Measurements from ENCODE around the gene MICAL3.

Gene MICAL3

DNA sequence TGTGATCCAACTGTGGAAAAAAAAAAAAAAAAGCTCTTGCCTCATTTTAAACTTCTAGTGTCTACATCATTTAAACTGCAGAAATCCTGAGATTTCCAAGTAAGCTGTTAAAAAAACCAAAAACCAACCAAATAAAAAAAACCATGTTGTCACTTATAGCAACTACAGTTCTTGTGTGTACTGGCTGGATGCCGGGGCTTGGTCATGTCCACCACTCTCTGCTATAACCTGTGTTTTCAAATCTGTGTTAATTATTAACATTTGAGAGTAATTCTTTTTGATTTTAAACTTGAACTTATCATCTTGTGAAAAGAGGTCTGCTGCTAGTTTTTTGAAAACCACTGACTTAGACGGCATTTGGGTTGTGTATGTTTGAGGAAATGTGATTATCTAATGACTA lies 217.9 kb downstream of the MICAL3 start:
- no peak for DNase-seq

DNA sequence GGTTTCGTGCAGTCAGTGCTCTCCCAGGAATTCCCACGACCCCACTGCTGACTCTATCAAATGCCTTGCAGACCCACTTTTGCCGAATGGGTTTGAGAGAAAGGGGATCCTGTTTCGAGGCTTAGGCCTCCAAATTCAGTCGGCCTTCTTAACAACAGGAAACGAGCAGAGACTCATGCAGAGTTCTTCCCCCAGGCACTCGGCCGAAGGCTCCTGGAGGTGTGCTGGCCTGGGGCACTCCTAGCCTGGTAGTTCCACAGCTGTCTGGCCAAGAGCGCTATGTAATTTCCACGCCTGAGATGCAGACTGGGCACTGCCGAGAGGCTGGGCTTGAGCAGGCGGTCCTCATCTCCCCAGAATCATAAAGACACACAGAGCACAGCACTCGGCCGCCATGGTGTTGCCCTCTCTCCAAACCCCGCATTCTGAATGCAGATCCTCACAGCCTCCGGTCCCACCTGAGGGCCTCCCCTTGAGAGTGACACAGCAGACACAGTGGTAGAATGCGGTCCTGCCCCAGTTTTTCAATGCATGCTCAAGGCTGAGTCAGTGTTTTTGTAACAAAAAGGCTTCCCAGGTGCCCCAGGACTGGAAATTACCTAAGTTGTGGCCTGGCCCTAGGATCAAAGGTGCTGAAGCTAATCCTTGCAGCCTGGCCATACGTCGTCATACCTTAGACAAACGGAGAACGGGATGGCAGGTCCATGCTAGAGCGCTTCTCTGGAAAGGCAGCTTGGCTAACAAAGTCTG lies 219.9 kb downstream of the MICAL3 start:
- no peak for DNase-seq

DNA sequence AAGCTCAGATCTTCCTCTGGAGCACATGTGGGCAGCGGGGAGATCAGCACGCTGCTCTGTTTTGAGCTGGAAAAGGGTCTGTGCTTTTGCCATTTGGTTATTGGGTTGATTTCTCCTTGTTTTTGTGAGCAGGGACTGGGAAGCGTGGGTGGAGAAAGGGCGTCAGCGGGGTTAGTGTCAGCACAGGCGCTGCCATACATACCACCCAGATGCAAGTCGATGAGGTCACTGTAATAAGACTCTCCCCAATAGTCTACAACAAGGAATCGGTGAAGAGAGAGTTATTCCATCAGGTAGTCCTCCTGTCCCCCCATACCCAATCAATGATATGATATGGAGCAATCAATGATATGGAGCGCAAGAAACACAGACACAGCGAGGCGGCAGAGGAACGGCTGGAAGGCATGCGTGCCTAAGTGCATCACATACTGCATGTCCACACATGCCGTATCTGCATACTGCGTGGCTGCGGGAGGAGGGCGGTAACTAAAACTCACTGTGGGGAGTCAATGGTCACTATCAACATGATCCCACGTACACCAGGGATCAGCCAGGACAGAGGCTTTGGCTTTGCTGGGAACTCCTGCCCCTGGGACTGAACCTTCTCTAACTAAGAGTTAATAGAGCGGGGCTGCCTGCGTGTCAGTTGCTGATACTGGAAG lies 220.6 kb downstream of the MICAL3 start:
- DNase-seq, result no peak

DNA sequence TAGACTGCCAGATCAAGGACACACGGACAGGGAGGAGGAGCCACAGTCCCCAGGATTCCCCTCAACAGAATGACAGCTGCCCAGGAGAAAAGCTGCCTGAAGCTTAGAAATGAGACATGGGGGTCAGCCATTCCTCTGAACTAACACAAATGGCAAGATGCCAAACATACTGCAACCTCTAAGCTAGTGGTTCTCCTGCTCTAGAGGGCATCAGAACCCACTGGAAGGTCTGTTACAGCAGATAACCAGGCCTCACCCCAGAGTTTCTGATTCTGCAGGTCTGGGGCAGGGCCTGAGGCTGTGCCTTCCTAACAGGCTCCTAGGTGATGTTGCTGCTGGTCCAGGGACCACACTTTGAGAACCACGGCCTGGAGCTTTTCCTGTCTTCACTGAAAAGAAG lies 221.5 kb downstream of the MICAL3 start:
- DNase-seq, result no peak

DNA sequence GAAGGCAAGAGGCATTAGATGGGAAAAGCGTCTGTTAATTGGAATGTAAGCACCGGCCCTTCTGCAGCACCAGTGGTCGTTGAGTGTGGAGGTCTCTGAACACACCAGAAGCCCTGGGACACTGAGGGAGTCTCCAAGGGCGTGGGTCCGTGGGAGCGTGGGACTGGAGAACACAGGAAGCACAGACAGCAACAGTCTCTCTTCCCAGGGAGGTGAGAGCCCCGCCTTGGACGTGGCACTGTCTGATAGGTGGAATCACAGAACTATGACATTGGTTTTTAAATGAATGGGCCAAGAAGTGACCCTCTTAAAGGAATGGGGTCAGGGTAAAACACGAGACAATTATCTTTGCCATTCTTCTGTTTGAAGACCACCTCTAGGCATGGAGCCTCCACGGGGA lies 221.9 kb downstream of the MICAL3 start:
- no peak for DNase-seq

DNA sequence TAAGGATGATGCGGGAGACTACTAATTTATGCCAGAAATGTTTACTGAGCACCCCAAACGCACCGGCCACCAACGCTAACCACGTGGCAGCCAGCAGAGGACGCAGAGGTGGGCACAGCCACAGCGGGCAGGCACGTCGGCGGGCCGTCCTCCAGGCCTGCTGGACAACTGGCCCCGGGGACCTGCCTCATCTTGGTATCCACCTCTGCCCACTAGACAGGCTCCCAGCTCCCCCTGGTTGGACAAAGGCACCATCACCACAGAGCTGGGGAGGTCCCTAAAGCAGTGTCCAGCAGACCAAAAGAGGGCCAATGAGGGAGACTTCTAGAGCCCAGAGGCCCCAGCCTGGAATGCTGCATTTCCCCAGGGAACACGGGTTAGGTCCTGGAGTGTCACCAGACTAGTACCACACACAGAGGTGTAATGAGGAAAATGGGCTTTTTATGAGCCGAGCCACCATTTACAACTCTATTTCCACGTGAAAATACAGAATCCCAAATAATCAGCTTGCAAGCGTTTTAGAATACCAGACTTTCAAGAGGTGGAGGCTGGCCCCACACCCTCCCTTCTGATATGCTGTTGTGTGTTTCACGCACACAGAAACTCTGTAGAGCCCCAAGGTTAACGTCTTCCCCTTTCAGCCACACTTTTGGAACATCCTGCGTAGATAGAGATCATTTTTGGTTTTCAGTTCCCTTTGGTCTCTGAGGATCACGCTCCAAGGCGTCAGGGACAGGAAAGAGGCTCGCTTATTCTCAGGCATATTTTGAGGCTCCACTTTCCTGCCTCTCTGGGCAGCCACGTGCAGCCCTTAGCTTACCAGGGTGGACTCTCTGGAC lies 226.4 kb downstream of the MICAL3 start:
- no peak for DNase-seq

DNA sequence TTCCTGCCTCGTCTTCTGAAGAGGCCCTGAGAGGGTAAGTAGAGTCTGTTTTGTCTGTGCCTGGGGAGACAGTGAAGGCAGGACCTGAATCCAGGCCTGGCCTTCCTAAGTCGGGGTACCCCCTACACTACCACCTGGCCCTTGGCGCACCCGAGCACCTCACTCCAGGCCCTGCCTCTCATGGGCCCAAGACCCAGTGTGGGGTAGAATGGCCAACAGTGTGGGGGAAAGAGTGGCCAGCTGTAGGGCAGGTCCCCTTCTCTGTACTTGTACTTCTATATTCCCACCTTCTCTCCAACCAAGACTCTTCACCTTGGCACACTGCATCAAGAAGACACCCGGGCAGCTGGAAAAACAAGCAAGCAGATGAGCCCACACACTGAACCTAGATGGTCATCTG lies 227.7 kb downstream of the MICAL3 start:
- no peak for DNase-seq

DNA sequence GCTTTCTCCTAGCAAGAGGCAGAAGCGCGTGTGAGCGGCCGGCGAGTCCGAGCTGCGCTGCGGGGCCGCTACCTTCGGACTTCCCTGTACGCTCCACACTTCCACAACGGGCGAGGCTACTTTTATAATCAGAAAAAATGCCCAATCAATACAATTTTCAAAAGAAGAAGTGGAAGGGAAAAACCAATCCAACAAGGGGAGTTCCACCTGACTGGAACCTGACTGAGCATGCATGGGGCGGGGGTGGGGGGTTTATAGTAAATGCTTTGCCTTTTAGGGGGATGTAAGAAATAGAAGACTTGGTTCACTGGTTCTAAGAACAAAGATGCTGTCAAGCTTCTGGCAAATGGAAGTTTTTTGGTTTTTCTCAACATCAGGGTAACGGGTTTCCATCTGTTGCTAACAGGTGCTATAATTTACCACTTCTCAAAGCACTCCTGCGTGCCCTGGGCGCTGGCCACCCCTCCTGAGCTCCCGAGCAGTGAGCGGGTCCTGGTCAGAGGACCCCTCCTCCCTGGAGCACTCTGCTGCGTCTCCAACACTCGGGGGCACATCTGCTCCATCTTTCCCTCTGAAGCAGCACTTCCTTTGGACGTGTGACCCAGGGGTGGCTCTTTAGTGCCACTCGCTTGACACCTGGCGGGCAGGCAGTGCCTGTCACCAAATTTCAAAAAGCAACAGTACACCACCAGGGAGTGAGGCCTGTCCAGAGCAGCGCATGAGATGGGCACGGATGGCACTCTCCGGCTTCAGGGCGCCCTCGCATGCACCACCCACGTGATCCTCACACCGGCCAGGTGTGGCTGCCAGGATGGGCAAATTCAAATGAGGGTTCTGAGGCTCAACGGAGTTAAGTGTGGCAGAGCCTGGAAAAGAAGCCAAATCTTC lies 228.5 kb downstream of the MICAL3 start:
- no peak for DNase-seq

DNA sequence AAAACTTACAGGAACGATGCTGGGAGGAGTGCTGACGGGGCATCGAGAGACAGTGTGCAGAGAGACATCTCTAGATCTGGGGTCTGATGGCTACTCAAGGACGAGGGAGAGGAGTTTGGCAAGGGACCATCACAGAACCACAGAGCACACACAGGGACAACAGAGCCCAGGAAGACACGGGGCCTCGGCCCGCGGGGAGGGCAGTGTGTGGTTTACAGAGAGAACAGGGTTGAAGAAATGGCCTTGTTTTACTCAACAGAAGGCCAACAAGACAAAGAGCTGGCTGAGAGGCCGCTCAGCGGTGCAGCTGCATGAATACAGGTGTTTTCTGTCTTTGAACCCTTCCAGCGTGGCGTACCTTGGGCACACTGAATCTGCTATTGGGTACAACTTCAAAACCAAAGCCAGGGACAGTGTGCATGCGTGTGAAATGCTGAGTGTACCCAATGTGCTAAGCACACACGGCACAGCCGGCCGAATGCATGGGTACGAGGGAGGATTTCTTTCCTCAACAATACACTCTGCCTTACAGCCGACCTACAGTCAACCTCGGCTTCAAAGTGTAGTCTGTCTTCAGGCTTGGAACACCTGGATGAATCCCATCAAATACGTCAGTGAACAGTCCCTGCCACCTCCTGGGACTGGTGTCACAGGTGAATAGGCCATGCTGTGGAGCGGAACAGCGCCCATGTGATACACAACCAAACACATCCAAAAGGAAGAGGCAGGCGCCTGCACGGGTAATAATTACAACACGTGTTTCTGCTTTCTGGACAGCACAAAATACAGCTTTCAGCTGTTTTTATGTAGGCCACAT lies 229.4 kb downstream of the MICAL3 start:
- no peak for DNase-seq

DNA sequence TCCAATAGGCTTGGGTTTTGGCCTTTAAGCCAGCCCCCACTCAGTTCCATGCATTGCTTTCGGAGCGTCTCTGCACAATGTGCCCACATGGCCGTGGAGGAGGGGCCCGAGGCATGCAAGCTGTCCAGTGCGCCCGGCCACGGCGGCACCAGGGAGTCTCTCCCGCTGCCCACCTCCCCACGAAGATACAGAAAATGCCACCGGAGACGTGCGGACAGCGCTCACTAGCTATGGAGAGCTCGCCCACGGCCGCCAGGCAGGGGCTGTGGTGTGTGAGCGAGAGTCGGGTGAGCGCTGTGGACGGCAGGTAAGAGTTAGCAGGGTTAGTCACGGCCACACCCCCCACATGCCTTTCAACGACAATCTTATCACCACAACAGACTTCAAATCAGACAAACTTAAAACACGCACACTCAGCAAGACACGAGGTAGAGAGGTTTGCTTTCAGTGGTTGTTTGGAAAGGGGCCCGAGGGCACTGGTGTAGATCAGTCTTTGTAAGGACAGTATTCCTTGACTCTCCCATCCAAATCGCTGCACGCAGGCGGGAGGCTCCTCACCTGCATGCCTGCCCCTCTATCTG lies 231.4 kb downstream of the MICAL3 start:
- DNase-seq, result no peak

DNA sequence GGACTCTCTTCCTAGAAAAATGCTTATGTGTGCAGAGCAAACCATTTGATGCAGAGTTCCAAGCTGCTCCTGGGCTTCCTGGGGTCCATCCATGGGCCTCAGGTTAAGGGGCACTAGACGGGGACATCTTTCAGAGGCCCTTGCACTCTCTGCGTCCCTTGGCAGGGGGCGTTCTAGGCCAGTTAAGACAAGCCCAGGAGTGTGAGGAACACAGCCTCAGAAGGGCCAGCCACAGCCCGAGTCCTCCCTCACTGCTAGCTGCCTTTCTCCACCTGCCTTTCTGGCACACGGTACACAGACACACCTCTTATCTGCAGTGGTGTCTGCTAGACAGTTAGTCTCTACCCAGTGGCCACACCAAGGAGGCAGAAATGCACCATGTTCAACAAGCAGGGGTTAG lies 232.1 kb downstream of the MICAL3 start:
- DNase-seq, result no peak

DNA sequence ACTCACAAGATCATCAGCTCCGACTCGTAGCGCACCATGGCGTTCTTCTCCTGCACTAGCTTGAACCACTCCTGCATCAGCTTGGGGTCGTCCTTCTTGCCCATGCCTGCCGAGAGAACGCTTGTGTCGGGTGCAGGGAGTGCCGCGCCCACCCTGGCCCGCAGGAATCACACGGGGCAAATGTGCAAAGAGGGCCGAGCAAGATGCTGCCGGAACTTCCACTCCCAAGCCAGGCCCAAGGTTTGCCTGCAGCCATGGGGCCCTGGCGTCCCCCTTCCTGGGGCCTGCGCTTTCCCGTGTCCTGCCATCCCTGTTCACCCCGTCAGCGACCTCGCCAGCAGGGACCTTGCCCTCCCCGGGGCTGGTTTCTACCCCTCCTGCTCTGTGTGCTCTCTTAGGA lies 233.2 kb downstream of the MICAL3 start:
- DNase-seq, result no peak

DNA sequence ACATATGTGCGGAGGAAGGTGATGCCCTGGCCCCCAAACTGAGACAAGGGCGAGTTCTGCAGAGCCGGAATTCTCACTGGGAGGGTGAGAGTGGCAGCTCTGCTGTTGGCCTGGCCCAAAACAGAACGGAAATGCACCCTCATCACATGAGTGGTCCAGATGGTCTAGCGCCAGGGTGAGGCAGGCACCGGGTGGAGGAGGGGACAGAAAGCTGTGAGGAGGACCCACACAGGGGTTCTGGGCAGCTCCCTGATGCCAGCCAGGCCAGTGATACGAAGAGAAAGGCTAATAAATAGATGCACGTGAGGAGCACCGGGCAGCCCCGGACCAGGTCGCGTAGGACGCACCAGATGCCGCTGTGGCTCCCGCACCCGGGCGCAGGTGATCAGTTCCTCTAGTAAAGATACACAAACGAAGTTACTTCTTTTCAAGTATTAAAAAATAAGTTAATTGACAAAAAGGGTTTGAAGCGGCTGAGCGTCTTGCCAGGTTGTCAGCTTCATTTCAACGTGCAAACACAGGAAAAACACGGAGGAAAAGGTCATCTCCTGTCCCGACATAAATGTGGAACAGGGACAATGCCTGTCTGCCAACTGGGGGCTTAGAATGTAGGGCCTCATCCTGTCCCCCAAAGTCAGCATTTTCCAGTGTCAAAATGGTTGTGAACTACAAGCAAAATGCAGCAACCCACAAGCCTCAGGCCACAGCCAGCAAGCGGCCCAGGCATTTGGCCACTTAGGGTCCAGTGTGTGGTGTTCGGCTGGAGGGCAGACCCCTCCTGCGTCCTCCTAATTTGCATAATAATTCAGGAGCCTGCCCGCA lies 234.8 kb downstream of the MICAL3 start:
- DNase-seq, result no peak

DNA sequence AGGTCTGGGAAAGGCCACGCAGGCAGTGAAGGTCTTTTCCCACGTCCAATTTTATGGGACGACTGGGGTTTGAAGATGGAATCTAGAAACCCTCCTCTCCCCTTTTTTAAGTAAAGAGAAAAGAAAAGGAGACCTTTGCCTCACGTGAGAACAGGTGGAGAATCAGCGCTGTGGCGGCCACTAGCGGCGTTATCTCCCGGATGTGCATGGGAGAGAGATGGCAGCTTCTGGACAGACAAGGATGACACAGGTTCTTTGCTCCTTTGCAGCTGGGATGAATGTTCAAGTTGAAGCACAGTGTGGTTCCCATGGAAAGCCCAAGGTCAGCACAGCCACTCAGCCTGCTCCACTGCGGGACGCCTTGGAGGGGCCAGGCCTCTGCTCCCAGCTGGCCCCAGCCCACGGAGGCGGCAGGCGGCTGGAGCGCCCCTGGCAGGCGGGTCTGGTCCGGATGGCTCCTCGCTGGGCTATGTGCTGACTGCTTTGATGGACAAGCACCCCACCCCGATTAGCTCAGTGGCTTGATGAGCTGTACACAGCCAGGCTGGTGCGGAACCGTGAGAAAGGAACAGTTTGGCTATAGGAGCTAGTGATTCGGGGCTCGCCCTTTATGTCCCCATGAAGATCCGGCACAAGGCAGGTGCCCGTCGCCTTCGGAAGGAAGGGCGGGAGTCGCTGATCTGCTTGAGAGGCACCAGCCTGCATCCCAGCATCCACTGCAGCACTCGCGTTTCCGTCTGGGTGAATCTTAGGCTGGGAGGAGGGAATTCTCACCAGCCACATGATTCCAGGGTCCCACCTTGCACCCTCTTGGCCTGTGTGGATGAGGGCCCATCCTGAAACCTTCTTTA lies 235.6 kb downstream of the MICAL3 start:
- no peak for DNase-seq

DNA sequence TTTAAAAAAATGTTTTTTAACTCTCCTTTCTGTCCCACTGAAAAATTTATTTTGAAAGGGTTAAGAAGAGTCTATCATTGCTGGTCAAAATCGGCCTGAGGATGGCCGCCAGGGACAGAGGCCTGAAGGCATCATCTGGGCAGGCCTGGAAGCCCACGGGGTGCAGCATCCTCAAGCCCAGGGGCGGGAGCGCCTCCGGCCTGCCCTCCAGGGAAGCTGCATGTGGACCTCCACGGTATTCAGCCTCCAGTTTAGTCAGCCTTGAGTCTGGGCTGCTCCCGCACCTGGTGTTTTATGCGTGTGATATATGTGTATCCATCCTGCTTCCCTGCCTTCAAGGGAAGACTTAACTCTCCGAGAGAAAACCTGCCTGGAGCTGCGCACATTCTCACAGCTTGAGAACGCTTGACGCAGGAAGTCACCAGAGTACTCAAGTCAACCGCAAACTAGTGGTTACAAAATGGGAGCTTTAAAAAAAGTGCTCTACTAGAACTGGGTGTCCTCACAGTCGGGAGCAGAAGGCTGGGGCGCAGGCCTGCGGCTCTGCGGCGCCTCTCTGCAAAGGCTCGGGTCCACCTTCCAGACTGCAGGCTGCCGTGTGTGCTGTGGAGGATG lies 236.5 kb downstream of the MICAL3 start:
- DNase-seq, result no peak

DNA sequence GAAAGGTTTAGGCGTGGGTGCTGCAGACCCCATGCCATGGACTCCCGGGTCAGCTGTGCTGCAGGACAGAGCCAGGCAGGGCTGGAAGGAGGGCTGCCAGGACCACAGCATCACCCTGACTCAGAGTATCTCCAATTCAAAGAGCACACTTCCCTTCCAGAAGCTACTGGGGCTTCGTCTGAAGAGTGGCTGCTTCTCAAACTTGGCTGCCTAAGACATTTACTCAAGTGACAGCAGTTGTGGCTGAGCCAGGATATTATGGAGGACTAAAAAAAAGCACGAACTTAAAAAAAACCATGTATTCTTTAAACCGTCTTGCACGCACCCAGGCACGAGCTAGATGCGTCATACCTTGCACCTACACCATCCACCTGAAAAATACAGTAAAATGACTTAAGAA lies 237.1 kb downstream of the MICAL3 start:
- no peak for DNase-seq

DNA sequence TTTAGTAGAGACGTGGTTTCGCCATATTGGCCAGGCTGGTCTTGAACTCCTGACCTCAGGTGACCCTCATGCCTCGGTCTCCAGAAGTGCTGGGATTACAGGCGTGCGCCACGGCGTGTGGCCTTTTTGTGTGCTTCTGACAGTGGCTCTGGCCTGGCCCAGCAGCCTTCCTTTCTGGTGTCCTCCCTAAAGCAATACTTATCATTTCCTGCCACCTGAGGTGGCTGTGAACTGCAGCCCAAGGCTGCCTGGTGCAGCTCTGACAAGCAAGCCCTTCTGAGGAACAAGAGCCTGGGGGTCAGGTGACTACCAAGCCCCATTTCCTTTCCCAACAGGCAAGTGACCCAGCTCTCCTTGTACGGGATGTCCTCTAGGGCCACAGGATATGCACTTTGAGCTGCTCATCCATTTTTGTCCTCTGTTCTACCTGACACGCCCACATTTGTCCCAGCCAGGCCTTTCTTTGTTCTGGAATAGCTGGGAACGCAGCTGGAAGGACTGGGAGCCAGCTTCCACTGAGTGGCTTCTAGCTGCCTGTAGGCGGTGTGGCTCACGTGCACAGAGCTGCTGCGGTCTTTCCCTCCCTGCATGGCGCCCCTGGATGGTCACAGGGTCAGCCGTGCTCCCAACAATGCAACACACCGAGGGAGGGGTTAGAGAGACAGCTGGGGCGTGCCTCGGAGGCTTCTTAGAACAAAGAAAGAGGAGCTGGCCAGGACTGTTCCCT lies 237.8 kb downstream of the MICAL3 start:
- DNase-seq, result no peak
